Panc1 (cell line): Measurements from ENCODE around the gene KRT6A. TPM values are rescaled to one million over a fixed set of nuclear protein-coding genes. Genes with fewer than 3 reads are reported as not detected.

Experiments used
- ATAC-seq: fragments of 200-7000 bp; cut with Tn5 transposase; 2 replicates; pipeline ENCODE4 v1.9.1; 2020; ENCODE audit warnings: mild to moderate bottlenecking, moderate library complexity
- BruUV-seq: library from RNA; stranded (reverse); fragments of 400-500 nt; replicated peaks from 2 replicates; lab custom pipeline; 2021; lab: Mats Ljungman, UMichigan
- CTCF ChIA-PET: fragments of 300-600 bp; sonication (Branson Sonifier 250); formaldehyde crosslinking; loops from one replicate; lab custom pipeline; 2022; ENCODE audit warnings: antibody characterized with exemption; lab: Charles Lee
- POLR2A ChIA-PET: fragments of 300-600 bp; sonication (Branson Sonifier 250); formaldehyde crosslinking; loops from one replicate; lab custom pipeline; 2022; ENCODE audit warnings: antibody characterized with exemption; lab: Charles Lee
- DNase-seq: peaks from one replicate; pipeline ENCODE4 v3.0.0-alpha.2; 2010; ENCODE audit warnings: low read depth, low spot score
- H3K27ac ChIP-seq: 2 replicates; pipeline ENCODE4 v1.5.1; 2011; ENCODE audit warnings: mild to moderate bottlenecking, low read length, inconsistent platforms
- H3K27me3 ChIP-seq: fragments of 200-500 bp; sonication (Bioruptor generic); 2 replicates; pipeline ENCODE4 v1.6.0; 2014; ENCODE audit warnings: low read length, inconsistent platforms; ENCODE audit not compliant: control insufficient read depth, insufficient read depth
- H3K36me3 ChIP-seq: fragments of 200-500 bp; sonication (Bioruptor generic); 2 replicates; pipeline ENCODE4 v1.5.1; 2014; ENCODE audit warnings: inconsistent platforms, mild to moderate bottlenecking, low read length, moderate library complexity; ENCODE audit not compliant: control insufficient read depth, insufficient read depth
- H3K4me1 ChIP-seq: 2 replicates; pipeline ENCODE4 v1.5.1; 2011; ENCODE audit warnings: inconsistent platforms, mild to moderate bottlenecking, low read length, moderate library complexity; ENCODE audit not compliant: control insufficient read depth, insufficient read depth
- H3K4me3 ChIP-seq, 2 experiments: 2 replicates each; pipeline ENCODE4 v1.5.1; 2011 to 2012; ENCODE audit warnings: low read depth in 2 of 2, low read length in 2 of 2, mild to moderate bottlenecking in 2 of 2, inconsistent platforms in 1 of 2, moderate library complexity in 1 of 2
- H3K9me3 ChIP-seq: fragments of 200-500 bp; sonication (Bioruptor generic); 2 replicates; pipeline ENCODE4 v1.5.1; 2014; ENCODE audit warnings: low read depth, mild to moderate bottlenecking, inconsistent platforms, low read length, moderate library complexity; ENCODE audit not compliant: control insufficient read depth, insufficient read depth
- CTCF ChIP-seq: fragments of 450-650 bp; IDR thresholded peaks from 2 replicates; pipeline ENCODE4 v1.5.1; 2017; ENCODE audit warnings: mild to moderate bottlenecking
- POLR2AphosphoS5 ChIP-seq: IDR thresholded peaks from 2 replicates; pipeline ENCODE4 v1.6.1; 2012; ENCODE audit warnings: mild to moderate bottlenecking, low read depth, low read length, moderate library complexity
- REST ChIP-seq, 2 experiments: IDR thresholded peaks; 2 replicates each; pipeline ENCODE4 v1.6.1; 2011 to 2012; ENCODE audit warnings: low read depth in 2 of 2, control low read depth in 1 of 2, low read length in 1 of 2, mild to moderate bottlenecking in 1 of 2, moderate library complexity in 1 of 2; ENCODE audit not compliant: insufficient read depth in 1 of 2
- SIN3A ChIP-seq: IDR thresholded peaks from 2 replicates; pipeline ENCODE4 v1.6.1; 2012; ENCODE audit warnings: low read depth, mild to moderate bottlenecking, low read length, moderate library complexity, borderline replicate concordance; ENCODE audit not compliant: insufficient read depth
- TCF7L2 ChIP-seq: IDR thresholded peaks from 2 replicates; pipeline ENCODE4 v1.6.1; 2011; ENCODE audit warnings: mild to moderate bottlenecking, low read depth, low read length, inconsistent platforms
- in situ Hi-C: cut with HindIII; loops from 2 replicates; pipeline ENCODE4 v1.10.0; 2016; ENCODE audit warnings: low sequenced_read_pairs, low pct_unique_long_range_greater_than_20kb
- intact Hi-C: fragments of 100-400 bp; cut with micrococcal nuclease; formaldehyde crosslinking; loops from one replicate; pipeline ENCODE4 v1.10.0; 2022; ENCODE audit not compliant: unreplicated experiment
- total RNA-seq: library from RNA; stranded (reverse); gene quantifications from one replicate; pipeline ENCODE4 v1.2.1, GENCODE V29; 2021; ENCODE audit not compliant: unreplicated experiment

Gene KRT6A
- total RNA-seq, 1 experiment from 2014 or later = not detected

GRCh38 chr12:52455821-52456220, 37.2 kb downstream of the KRT6A start:
- Histone ChIP-seq H3K27me3 (no peaks in the 10 kb centered on the region), H3K36me3 (no peaks in the 10 kb centered on the region), H3K9me3 (no peaks in the 10 kb centered on the region), H3K4me3 (no peak overlapping the region), H3K27ac (no peak overlapping the region), H3K4me1 (peaks cover 8% of the 10 kb centered on the region; the same call in 1 of the 2 replicates)
- in situ Hi-C loops = no loop called here
- DNase-seq (no peak), ATAC-seq (no peak)
- POLR2A ChIA-PET = no interaction called here
- intact Hi-C loops = no loop called here
- CTCF ChIA-PET = no interaction called here
- TF ChIP-seq SIN3A (no peak), CTCF (no peak), TCF7L2 (no peak), POLR2AphosphoS5 (no peak), REST (IDR thresholded peaks at IDR 0.05; ENCODE audit: insufficient read depth in 1 of 2, low read depth in 2 of 2, low read length in 1 of 2) (no peak)
- BruUV-seq = no TSS peak

- H3K4me3 ChIP-seq = no peak overlapping the region
- no peaks in the 10 kb centered on the region for H3K9me3 ChIP-seq
- H3K27me3 ChIP-seq = peaks cover 3% of the 10 kb centered on the region; the same call in 1 of the 2 replicates
- H3K36me3 ChIP-seq = no peaks in the 10 kb centered on the region
- ChIA-PET CTCF (no interaction called here), POLR2A (no interaction called here)
- TF ChIP-seq SIN3A = no peak
- peak; percentile 60; the same call in 1 of the 2 replicates for TF ChIP-seq POLR2AphosphoS5
- peak; percentile 82 for TF ChIP-seq TCF7L2
- peaks cover 8% of the 10 kb centered on the region; the same call in 1 of the 2 replicates for H3K4me1 ChIP-seq
- BruUV-seq = no TSS peak
- intact Hi-C loops = no loop called here
- DNase-seq (peak; percentile 70), ATAC-seq (peak; percentile 92)
- in situ Hi-C loops = no loop called here
- no peak overlapping the region; the same call in 1 of the 2 replicates for H3K27ac ChIP-seq
Measured at GRCh38 chr12:52454411-52455201, 38.5 kb downstream of the KRT6A start.

- no peaks in the 10 kb centered on the region for H3K9me3 ChIP-seq
- in situ Hi-C loops = no loop called here
- no peak within 1 kb of the TSS for H3K4me3 ChIP-seq
- H3K27ac ChIP-seq = no peak within 1 kb of the TSS
- H3K36me3 ChIP-seq = no peaks in the 10 kb centered on the region
- ChIA-PET POLR2A (no interaction called here), CTCF (no interaction called here)
- intact Hi-C loops = no loop called here
- BruUV-seq = no TSS peak
- no peak for TF ChIP-seq CTCF
- TF ChIP-seq TCF7L2 = no peak
- DNase-seq (no peak), ATAC-seq (no peak)
- peaks cover 3% of the 10 kb centered on the region; the same call in 1 of the 2 replicates for H3K27me3 ChIP-seq
- H3K4me1 ChIP-seq = peaks cover 8% of the 10 kb centered on the region; the same call in 1 of the 2 replicates
Measured at GRCh38 chr12:52452101-52452500, 41.0 kb downstream of the KRT6A start, which contains the start of gene KRT6B. Gene KRT6B, minus strand, starts transcription at chr12:52452146. Its CDS starts 68 bp downstream, at chr12:52452078.
